GM18907 (cell line): Measurements from ENCODE around the gene PDK1.
"Not testable (repeated sequence)": the region's sequence is repeated elsewhere in the genome, so short reads cannot be mapped to it uniquely, and the experiment has no call there.

Experiments used
- ATAC-seq: cut with Tn5 transposase; IDR thresholded peaks from one replicate; pipeline ENCODE4 v1.9.1; 2021; ENCODE audit warnings: mild to moderate bottlenecking, moderate library complexity; ENCODE audit not compliant: unreplicated experiment

PDK1 gene

GRCh38 chr2:172592190-172592589 is 36.3 kb downstream of the PDK1 start:
- not testable (repeated sequence) for ATAC-seq

GRCh38 chr2:172596776-172597175 is 40.9 kb downstream of the PDK1 start:
- no peak for ATAC-seq

GRCh38 chr2:172597176-172597842 is 41.4 kb downstream of the PDK1 start:
- no peak for ATAC-seq

GRCh38 chr2:172599947-172600346 is 44.1 kb downstream of the PDK1 start:
- ATAC-seq, result no peak

- no peak for ATAC-seq
Observed at GRCh38 chr2:172600557-172601008, 44.7 kb downstream of the PDK1 start.

GRCh38 chr2:172606285-172606684 is 50.4 kb downstream of the PDK1 start:
- ATAC-seq, result no peak

GRCh38 chr2:172607379-172607928 is 51.6 kb downstream of the PDK1 start:
- ATAC-seq, result no peak

GRCh38 chr2:172609488-172609887 is 53.6 kb downstream of the PDK1 start:
- ATAC-seq, result no peak

GRCh38 chr2:172612051-172612450 is 56.2 kb downstream of the PDK1 start:
- ATAC-seq, result no peak

- ATAC-seq, result no peak
Observed at GRCh38 chr2:172613040-172613439, 57.1 kb downstream of the PDK1 start.

- no peak for ATAC-seq
Observed at GRCh38 chr2:172613615-172614231, 57.8 kb downstream of the PDK1 start.

- ATAC-seq, result no peak
Observed at GRCh38 chr2:172614932-172615331, 59.0 kb downstream of the PDK1 start.

GRCh38 chr2:172615727-172616261 is 59.9 kb downstream of the PDK1 start:
- no peak for ATAC-seq

GRCh38 chr2:172617115-172617514 is 61.2 kb downstream of the PDK1 start:
- ATAC-seq, result no peak

- no peak for ATAC-seq
Observed at GRCh38 chr2:172623249-172623965, 67.5 kb downstream of the PDK1 start.

- no peak for ATAC-seq
Observed at GRCh38 chr2:172624996-172625395, 69.1 kb downstream of the PDK1 start.

GRCh38 chr2:172627181-172627580 is 71.3 kb downstream of the PDK1 start:
- no peak for ATAC-seq

- no peak for ATAC-seq
Observed at GRCh38 chr2:172628085-172628484, 72.2 kb downstream of the PDK1 start.

GRCh38 chr2:172629586-172629985 is 73.7 kb downstream of the PDK1 start:
- no peak for ATAC-seq

- no peak for ATAC-seq
Observed at GRCh38 chr2:172630181-172630580, 74.3 kb downstream of the PDK1 start.

GRCh38 chr2:172634477-172634876 is 78.6 kb downstream of the PDK1 start:
- no peak for ATAC-seq
